AG04449 (cell line): Measurements from ENCODE around the gene ALOX5AP.

ENCODE experiments used
- CTCF ChIA-PET: fragments of 350-600 bp; formaldehyde crosslinking; extraction: SDS; loops from one replicate; lab custom pipeline; 2021; ENCODE audit warnings: antibody characterized with exemption; lab: Yijun Ruan, JAX
- POLR2A ChIA-PET: fragments of 400-600, 350-600 bp; formaldehyde crosslinking; extraction: SDS; loops from one replicate; lab custom pipeline; 2020; ENCODE audit warnings: antibody characterized with exemption, inconsistent platforms; lab: Yijun Ruan, JAX
- DNase-seq: peaks from one replicate; pipeline ENCODE4 v3.0.0-alpha.2; 2010; ENCODE audit warnings: low read depth, low spot score
- H3K4me3 ChIP-seq: 2 replicates; pipeline ENCODE4 v1.5.1; 2011; ENCODE audit warnings: low read depth, mild to moderate bottlenecking, control low read depth, low read length
- TF ChIP-seq, protein P1 (sequence below): IDR thresholded peaks from one replicate; pipeline ENCODE4 v1.5.1; 2011; ENCODE audit warnings: mild to moderate bottlenecking, moderate library complexity, low read length, control low read depth, inconsistent platforms; ENCODE audit not compliant: insufficient read depth; ENCODE audit errors: missing control alignments

ALOX5AP gene

DNA sequence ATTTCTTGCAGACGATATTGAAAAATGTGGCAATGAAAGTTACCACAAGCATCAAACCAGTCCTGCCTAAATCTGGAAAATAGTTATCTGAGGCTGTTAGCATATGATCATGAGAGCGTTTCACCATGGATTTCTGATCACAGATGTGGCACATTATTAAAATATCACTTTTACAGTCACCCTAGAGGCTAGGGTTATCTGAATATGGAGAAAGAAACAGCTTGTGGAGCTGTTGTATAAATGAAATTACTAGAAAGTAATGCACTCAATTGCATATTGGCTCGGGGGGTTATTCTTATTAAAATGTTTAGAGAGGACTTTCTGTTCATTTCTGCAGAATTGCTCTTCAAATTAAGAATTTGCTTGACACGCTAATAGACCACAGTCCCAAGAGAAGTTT, 35.6 kb downstream of the ALOX5AP start:
- TF ChIP-seq, protein P1, sequence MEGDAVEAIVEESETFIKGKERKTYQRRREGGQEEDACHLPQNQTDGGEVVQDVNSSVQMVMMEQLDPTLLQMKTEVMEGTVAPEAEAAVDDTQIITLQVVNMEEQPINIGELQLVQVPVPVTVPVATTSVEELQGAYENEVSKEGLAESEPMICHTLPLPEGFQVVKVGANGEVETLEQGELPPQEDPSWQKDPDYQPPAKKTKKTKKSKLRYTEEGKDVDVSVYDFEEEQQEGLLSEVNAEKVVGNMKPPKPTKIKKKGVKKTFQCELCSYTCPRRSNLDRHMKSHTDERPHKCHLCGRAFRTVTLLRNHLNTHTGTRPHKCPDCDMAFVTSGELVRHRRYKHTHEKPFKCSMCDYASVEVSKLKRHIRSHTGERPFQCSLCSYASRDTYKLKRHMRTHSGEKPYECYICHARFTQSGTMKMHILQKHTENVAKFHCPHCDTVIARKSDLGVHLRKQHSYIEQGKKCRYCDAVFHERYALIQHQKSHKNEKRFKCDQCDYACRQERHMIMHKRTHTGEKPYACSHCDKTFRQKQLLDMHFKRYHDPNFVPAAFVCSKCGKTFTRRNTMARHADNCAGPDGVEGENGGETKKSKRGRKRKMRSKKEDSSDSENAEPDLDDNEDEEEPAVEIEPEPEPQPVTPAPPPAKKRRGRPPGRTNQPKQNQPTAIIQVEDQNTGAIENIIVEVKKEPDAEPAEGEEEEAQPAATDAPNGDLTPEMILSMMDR, result no peak
- ChIA-PET POLR2A (no interaction called here), CTCF (no interaction called here)
- no peak for DNase-seq
- no peak overlapping the region for H3K4me3 ChIP-seq

DNA sequence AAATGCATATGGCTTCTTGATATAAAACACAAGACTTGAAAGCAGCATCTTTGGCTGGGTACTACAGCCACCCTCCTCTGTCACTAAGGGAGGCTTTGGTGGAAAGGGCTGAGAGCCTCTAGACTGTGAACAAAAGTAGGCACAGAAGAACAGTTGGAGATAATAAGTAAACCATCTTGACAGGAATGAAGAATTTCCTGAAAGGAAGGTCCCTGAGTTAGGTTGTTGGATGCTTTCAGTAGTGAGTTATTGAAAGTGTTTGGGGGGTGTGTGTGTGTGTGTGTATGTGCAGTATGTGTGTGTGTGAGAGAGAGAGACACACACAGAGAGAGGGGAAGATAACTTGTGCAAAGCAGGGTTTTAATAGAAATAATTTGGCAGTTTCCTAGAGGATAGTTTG, 38.2 kb downstream of the ALOX5AP start:
- no peak overlapping the region for H3K4me3 ChIP-seq

DNA sequence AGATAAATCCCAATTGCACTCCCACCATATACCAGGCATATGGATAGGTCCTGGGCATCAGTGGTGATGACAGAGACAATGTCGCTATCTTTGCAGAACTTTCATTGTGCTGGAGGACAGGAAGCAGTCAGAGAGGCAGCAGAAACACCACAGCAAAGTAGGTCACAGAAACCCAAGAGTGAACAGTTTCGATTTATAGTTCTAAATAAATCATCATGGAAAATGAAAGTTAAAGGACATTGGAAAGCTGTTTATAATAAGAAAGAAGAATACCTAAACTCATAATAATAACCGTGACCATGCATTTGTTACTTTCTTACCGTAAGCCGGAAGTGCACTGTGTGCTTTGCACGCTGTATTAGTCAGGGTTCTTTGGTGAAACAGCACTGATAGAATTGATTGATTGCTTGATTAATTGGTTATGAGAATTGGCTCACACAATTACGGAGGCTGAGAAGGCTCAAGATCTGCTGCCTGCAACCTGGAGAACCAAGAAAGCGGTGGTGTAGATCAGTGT, 38.9 kb downstream of the ALOX5AP start:
- TF ChIP-seq, protein P1, result no peak
- CTCF ChIA-PET, result interaction anchor here (1.2 to 2.1 kb wide), 2 partner anchors 18 to 21 kb away, joined by 5 to 6 read pairs; no protein-coding TSS in a partner anchor
- H3K4me3 ChIP-seq, result no peak overlapping the region
- DNase-seq, result no peak
- POLR2A ChIA-PET, result no interaction called here

More for the DNA sequence above, 38.2 kb downstream of the ALOX5AP start:
- no peak for DNase-seq
- TF ChIP-seq, protein P1, result no peak
- ChIA-PET POLR2A (no interaction called here), CTCF (interaction anchor here (1.2 to 2.1 kb wide), 2 partner anchors 18 to 20 kb away, joined by 5 to 6 read pairs; no protein-coding TSS in a partner anchor)

DNA sequence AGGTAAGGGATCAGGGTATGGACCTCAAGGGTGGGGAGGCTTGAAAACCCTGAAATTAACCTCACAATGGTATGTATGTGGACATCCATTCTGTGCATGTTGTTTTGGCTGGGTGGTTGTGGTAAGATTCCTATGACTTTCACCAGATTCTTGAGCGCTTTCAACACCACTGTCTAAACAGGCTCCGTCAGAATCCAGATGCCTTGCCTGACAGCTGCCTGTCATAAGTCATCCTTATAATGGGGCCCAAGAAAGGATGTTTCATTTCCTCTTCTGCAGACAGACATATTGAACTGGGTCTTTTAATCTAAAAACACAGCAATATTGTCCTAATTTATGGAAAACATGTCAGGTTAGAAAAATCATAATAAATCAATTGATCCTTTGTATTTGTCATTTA, 41.3 kb downstream of the ALOX5AP start:
- CTCF ChIA-PET, result interaction anchor here (1.4 kb wide), 1 partner anchor 23 kb away, joined by 4 read pairs; no protein-coding TSS in a partner anchor

DNA sequence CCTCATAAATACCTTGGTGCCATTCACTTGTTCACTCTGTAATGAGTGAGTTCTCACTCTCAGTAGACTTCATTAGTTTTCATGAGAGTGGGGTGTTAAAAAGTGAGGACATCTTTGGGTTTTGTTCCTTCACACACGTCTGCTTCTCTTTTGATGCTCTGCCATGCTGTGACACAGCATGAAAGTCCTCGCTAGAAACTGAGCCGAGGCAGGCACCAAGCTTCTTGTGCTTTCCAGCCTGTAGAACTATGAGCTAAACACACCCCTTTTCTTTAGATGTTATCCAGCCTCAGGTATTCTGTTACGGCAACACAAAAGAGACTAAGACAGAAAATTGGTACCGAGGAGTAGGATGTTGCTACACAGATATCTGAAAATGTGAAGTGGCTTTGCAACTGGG, 43.7 kb downstream of the ALOX5AP start:
- no peak overlapping the region for H3K4me3 ChIP-seq
- ChIA-PET CTCF (interaction anchor here (1.7 kb wide), 1 partner anchor 10 kb away, joined by 4 read pairs; no protein-coding TSS in a partner anchor), POLR2A (no interaction called here)
- DNase-seq, result no peak
- TF ChIP-seq, protein P1, result no peak

More for the DNA sequence above, 41.3 kb downstream of the ALOX5AP start:
- DNase-seq, result no peak
- no peak overlapping the region for H3K4me3 ChIP-seq
- POLR2A ChIA-PET, result no interaction called here
- TF ChIP-seq, protein P1, result no peak

DNA sequence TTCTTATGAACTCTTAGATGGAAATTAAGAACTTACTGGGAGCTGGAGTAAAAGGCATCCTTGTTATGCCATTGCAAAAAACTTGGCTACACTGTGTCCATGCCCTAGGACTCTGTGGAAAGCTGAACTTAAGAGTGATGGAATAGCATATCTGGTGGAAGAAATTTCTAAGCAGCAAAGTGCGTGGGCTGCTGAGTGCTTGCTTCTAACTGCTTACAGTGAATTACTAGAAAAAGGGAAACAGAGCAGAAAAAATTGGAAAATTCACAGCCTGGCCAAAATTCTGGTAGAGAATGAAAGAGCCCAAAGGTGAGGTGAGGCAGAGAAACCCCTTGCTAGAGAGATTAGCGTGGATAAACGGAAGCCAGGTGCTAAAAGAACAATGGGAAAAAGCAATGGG, 44.3 kb downstream of the ALOX5AP start:
- ChIA-PET POLR2A (no interaction called here), CTCF (interaction anchor here (1.3 to 1.7 kb wide), 2 partner anchors 9 to 12 kb away, joined by 4 to 6 read pairs; no protein-coding TSS in a partner anchor)
- H3K4me3 ChIP-seq, result no peak overlapping the region
- TF ChIP-seq, protein P1, result no peak
- no peak for DNase-seq
